IPS-NIHi7 (cell line): ENCODE measurements around the gene KHNYN.
A peak's percentile ranks its signal among the peaks of the same experiment; 100 is the strongest.

ENCODE experiments used
- DNase-seq: peaks from one replicate; pipeline ENCODE4 v3.0.0; 2012; ENCODE audit warnings: mixed read lengths; ENCODE audit errors: extremely low spot score

Gene KHNYN

DNA sequence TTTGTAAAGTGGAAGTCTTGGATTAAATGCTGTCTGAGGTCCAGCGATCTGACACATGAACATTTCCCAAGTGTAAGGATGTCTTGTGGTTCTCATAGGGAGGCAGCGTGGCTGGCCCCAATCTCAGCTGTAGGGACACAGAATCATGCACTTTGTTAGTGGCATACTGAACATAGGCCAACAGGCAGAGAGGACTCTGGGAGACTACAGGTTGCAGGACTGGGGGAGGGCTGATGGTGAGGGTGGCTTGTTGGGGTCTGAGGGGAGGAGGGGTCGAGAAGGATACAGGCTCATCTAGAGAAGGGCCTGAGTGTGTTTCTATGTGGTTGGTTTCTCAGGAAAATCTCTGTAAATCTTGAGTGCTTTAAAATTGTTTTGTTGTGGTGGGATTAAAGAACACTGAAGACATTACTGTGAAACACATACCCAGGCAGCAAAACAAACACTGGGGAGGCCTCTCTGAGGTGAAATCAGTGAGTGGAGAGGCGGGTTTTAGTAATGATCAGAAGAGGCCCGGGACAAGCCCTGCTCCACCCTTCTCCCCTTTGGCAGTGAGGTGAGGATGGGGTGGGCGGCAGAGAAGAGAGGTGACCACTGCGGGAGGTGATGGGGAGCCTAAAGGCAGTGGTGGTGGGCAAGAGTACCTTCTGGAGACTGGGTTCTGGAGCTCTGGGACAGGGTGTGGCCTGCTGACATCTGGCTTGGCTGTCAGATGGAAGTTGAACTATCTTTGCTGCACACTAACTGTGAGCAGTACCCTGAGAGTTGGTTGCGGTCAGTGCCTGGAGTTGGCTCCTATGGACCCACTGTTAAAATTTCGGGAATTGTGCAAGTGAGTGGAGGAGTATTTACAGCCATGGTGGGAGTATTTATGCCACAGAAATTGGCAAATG lies 27.7 kb upstream of the KHNYN start:
- DNase-seq: no peak

DNA sequence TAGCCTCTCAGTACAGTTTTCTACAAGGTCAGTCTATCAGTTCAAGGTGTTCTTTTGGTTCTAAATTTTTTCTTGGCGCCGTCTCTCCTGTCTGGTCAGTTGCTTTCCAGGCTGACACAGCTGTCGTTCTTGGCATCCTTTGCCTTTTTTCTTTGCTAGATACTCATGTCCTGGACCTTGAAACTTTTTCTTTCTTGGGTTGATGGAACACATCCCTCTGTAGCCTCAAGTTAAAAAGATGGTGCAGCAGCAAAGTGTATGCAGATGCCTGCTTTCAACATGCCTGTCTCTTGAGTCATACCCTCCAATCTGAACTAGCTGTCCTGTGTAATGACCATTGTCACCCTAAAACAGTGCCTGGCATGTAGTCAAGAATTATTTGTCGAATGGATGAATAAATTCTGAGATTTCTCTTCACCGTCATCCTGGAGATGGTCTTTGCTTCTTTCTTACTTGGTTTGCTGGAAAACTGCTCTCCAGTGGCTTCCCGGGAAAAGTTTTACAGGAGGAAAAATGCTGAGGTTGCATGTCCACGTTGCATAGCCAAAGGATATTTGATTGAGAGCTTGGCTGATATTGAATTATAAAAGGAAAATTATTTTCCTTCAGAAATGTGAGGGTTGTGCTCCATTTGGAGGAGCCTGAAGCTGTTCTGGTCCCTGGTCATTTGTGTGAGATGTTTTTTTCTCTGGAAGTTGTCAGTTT lies 26.3 kb upstream of the KHNYN start:
- no peak for DNase-seq

DNA sequence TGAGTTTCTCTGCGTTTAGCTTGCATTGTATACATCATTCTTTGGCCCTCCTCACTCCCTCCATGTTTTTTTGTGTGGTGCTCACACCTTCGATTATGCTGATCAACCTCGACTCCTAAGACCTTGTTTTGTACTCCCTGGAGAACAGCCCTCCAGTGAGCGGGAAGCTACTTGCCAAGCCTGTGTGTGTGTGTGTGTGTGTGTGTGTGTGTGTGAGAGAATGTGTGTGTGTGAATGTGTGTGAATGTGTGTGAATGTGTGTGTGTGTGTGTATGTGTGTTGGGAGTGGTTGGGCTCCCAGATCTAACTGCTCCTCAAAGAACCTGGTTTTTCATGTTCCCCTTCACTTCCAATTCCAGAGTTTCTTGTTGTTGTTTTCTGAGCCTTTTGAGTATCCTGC lies 24.9 kb upstream of the KHNYN start:
- no peak for DNase-seq

- DNase-seq: no peak
Measured at GRCh38 chr14:24406416-24406815, 23.3 kb upstream of the KHNYN start.

DNA sequence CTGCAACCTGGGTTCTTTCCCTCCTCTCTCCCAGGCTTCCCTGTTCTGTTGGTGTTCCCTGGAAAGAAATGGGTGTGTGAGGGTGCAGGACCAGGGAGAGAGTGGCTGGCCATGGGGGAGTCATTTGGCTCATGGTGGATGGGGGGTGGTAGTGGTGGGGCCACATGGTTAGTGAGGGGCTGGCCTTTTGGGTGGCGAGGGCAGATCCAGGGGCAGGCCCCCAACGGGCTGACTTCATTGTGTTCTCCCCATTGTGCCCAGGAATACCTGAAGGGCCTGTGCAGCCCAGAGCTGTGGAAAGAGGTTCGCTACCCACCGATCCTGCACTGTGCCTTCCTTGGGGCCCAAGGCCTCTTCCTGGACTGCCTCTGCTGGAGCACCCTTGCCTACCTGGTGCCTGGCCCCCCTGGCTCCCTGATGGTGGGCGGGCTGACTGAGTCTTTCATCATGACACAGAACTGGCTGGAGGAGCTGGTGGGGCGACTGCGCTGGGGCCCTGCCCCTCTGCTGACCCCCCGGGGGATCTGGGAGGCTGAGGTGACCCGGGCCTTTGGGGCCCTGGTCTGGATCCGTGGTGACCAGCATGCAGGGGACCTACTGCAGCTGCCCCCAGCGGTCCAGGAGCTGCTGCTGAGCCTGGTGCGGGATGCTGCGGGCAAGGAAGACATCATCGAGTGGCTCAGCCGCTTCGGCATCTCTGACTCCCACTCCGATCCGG lies 22.0 kb upstream of the KHNYN start:
- DNase-seq: no peak

- no peak for DNase-seq
Measured at GRCh38 chr14:24408764-24409163, 21.0 kb upstream of the KHNYN start.

DNA sequence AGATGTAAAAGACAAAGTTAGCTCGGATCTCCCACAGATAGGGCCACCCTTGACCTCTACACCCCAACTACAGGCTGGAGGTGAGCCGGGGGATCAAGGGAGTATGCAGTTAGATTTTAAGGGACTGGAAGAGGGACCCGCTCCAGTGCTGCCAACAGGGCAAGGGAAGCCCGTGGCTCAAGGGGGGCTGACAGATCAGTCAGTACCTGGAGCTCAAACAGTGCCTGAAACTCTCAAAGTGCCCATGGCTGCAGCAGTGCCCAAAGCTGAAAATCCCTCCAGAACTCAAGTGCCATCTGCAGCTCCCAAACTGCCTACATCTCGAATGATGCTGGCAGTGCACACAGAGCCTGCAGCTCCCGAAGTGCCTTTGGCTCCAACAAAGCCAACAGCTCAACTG lies 20.6 kb upstream of the KHNYN start:
- DNase-seq: no peak

DNA sequence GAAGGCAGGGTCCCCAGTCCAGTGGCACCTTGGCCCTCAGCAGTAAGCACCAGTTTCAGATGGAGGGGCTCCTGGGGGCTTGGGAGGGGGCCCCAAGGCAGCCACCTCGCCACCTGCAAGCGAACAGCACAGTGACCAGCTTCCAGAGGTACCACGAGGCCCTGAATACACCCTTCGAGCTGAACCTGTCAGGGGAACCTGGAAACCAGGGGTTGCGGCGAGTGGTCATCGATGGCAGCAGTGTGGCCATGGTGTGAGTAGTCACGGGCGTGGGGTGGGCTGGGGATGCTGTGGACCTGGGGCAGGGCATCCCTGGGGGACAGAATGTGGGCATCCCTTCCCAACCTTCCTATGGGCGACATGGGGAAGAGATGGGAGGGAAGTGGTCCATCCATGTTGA lies 19.8 kb upstream of the KHNYN start:
- DNase-seq: no peak

- peak; percentile 78 for DNase-seq
Measured at GRCh38 chr14:24411443-24412389, 18.0 kb upstream of the KHNYN start.

- DNase-seq: no peak
Measured at GRCh38 chr14:24414077-24414476, 15.7 kb upstream of the KHNYN start.

GRCh38 chr14:24414732-24415420 lies 14.9 kb upstream of the KHNYN start:
- DNase-seq: no peak

- DNase-seq: no peak
Measured at GRCh38 chr14:24415421-24416253, 14.1 kb upstream of the KHNYN start.

- DNase-seq: no peak
Measured at GRCh38 chr14:24416254-24416931, 13.4 kb upstream of the KHNYN start.

DNA sequence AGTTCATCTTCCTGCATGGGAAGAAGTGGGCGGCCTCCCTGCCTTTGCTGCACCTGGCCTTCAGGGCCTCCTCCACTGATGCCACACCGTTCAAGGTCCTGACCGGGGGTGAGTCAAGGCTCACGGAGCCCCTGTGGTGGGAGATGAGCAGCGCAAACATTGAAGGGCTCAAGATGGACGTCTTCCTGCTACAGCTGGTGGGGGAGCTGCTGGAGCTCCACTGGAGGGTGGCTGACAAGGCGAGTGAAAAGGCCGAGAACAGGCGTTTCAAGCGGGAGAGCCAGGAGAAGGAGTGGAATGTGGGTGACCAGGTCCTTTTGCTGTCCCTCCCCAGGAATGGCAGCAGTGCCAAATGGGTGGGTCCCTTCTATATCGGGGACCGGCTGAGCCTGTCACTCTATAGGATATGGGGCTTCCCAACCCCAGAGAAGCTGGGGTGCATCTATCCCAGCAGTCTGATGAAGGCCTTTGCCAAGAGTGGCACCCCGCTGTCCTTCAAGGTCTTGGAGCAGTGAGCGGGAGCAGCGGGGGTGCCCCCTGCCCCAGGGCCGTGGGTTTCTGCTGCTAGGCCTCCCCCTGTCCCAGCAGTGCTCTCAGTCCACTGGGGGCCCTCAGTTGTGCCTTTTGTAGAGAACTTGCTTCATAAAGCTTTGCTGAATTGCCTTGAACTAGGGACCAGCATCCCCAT lies 12.7 kb upstream of the KHNYN start:
- no peak for DNase-seq

DNA sequence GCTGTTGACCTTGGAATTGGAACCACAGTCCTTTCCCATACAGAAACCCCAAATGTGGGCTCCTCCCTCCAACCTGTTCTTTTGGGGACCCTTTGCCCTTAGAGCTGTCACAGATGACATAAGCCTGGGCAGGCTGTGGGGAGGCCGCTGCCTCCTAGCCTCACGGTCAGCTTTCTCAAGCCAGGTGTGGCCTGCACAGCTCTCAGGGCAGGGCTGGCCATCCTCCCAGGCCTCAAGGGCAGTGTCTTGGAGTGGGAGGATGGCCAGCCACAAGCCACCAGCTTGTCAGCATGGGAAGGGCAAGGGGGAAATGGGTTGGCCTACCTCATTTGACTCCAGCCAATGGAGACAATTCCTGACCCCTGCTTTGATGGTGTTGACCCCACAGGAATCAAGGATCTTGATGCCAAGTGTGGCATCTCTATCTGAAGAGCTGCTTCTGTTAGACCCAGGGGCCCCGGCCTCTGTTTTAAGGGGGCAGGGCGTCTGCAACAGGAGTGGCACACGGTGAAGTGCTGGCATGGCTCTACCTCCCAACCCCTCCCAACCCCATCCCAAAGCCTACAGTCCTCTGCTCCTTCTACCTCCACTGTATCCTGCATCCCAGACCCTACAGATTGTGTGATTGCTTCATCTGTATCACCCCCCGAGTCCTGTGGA lies 11.8 kb upstream of the KHNYN start:
- no peak for DNase-seq

DNA sequence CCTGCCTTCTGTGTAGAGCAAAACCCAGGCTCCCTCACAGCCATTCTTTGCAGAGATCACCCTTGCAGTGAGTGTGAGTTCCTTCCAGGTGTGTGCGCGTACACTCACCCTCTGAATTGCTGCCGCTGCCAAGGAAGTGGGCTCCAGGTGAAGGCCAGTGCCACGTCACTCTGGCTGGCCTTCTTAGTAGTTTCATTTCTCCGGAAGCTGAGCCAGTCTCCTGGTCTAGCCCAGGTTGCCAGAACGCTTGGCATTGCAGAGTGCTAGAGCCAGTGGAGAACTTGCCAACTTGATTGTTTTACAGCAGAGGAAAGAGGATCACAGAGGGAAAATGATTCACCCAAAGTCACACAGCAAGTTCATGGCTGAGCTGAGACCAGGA lies 11.3 kb upstream of the KHNYN start:
- DNase-seq: no peak

GRCh38 chr14:24422261-24422660 lies 7.5 kb upstream of the KHNYN start:
- DNase-seq: no peak
